GM23338 (cell line): ENCODE results near the gene SLC4A5. TPM values are rescaled to one million over a fixed set of nuclear protein-coding genes. Genes with fewer than 3 reads are reported as not detected.

ENCODE experiments used
- ATAC-seq: fragments of 200-7000 bp; cut with Tn5 transposase; 3 replicates; pipeline ENCODE4 v1.9.1; 2020
- DNase-seq: peaks from one replicate; pipeline ENCODE4 v3.0.0-alpha.2; 2015; ENCODE audit warnings: low spot score
- H2AFZ ChIP-seq: fragments of 200-600 bp; sonication (generic); 2 replicates; pipeline ENCODE4 v1.8.0; 2016; ENCODE audit warnings: antibody characterized with exemption, mild to moderate bottlenecking, moderate library complexity
- H3F3A ChIP-seq: fragments of 200-600 bp; sonication (generic); replicated peaks from 2 replicates; pipeline ENCODE4 v1.8.0; 2017; ENCODE audit warnings: antibody characterized with exemption, mixed run types, low read depth
- H3K27ac ChIP-seq: fragments of 200-600 bp; sonication (generic); 2 replicates; pipeline ENCODE4 v1.6.1; 2016; ENCODE audit warnings: low read depth
- H3K27me3 ChIP-seq: fragments of 200-600 bp; sonication (generic); 2 replicates; pipeline ENCODE4 v1.8.0; 2016; ENCODE audit warnings: mild to moderate bottlenecking, mixed run types, moderate library complexity; ENCODE audit not compliant: insufficient read depth
- H3K36me3 ChIP-seq: fragments of 200-600 bp; sonication (generic); 2 replicates; pipeline ENCODE4 v1.8.0; 2016; ENCODE audit warnings: mild to moderate bottlenecking; ENCODE audit not compliant: insufficient read depth
- H3K4me1 ChIP-seq: fragments of 200-600 bp; sonication (generic); 2 replicates; pipeline ENCODE4 v1.8.0; 2016; ENCODE audit warnings: mild to moderate bottlenecking, moderate library complexity; ENCODE audit not compliant: insufficient read depth
- H3K4me2 ChIP-seq: fragments of 200-600 bp; sonication (generic); 2 replicates; pipeline ENCODE4 v1.7.1; 2017; ENCODE audit warnings: mixed run types
- H3K4me3 ChIP-seq: fragments of 200-600 bp; sonication (generic); 2 replicates; pipeline ENCODE4 v1.6.1; 2016; ENCODE audit warnings: mixed run types
- H3K79me2 ChIP-seq: fragments of 200-600 bp; sonication (generic); replicated peaks from 2 replicates; pipeline ENCODE4 v1.8.0; 2017; ENCODE audit warnings: mild to moderate bottlenecking; ENCODE audit not compliant: insufficient read depth
- H3K9me2 ChIP-seq: fragments of 200-600 bp; sonication (generic); 2 replicates; pipeline ENCODE4 v1.8.0; 2017; ENCODE audit not compliant: insufficient read depth
- H4K20me1 ChIP-seq: fragments of 200-600 bp; sonication (generic); replicated peaks from 2 replicates; pipeline ENCODE4 v1.8.0; 2017; ENCODE audit warnings: mild to moderate bottlenecking; ENCODE audit not compliant: insufficient read depth
- H3K27ac Mint-ChIP-seq: 2 replicates; pipeline ENCODE4 v1.8.0; 2020; ENCODE audit warnings: inconsistent platforms, mild to moderate bottlenecking, moderate library complexity, mixed read lengths
- H3K27me3 Mint-ChIP-seq: 3 replicates; pipeline ENCODE4 v1.8.0; 2022; ENCODE audit warnings: low read depth, mild to moderate bottlenecking, moderate library complexity, mixed read lengths, inconsistent platforms; ENCODE audit not compliant: insufficient read depth, poor library complexity
- H3K36me3 Mint-ChIP-seq: 3 replicates; pipeline ENCODE4 v1.8.0; 2021; ENCODE audit warnings: low read depth, mild to moderate bottlenecking, inconsistent platforms, moderate library complexity, mixed read lengths
- H3K4me1 Mint-ChIP-seq: 3 replicates; pipeline ENCODE4 v1.8.0; 2020; ENCODE audit warnings: mild to moderate bottlenecking, inconsistent platforms, mixed read lengths
- H3K4me3 Mint-ChIP-seq: 3 replicates; pipeline ENCODE4 v1.8.0; 2021; ENCODE audit warnings: moderate library complexity, mild to moderate bottlenecking, inconsistent platforms, mixed read lengths
- H3K9me3 Mint-ChIP-seq: 3 replicates; pipeline ENCODE4 v1.8.0; 2020; ENCODE audit warnings: moderate library complexity, mild to moderate bottlenecking, inconsistent platforms, mixed read lengths
- CREB1 ChIP-seq: fragments of 250-450 bp; sonication (Bioruptor Pico); IDR thresholded peaks from 2 replicates; pipeline ENCODE4 v1.5.0; 2020; ENCODE audit warnings: low read depth, mild to moderate bottlenecking, moderate library complexity
- EZH2 ChIP-seq: fragments of 200-600 bp; sonication (generic); IDR thresholded peaks from one replicate; pipeline ENCODE4 v1.8.0; 2017; ENCODE audit warnings: antibody characterized with exemption, mild to moderate bottlenecking, low read depth; ENCODE audit not compliant: unreplicated experiment
- EZH2phosphoT487 ChIP-seq: fragments of 200-600 bp; sonication (generic); IDR thresholded peaks from one replicate; pipeline ENCODE4 v1.8.1; 2018; ENCODE audit warnings: antibody characterized with exemption; ENCODE audit not compliant: unreplicated experiment
- JUNB ChIP-seq: IDR thresholded peaks from one replicate; pipeline ENCODE4 v1.6.1; 2016; ENCODE audit warnings: antibody characterized with exemption; ENCODE audit not compliant: unreplicated experiment
- POLR2AphosphoS5 ChIP-seq: IDR thresholded peaks from 2 replicates; pipeline ENCODE4 v1.6.1; 2016; ENCODE audit warnings: antibody characterized with exemption, low read depth
- STAT1 ChIP-seq: IDR thresholded peaks from one replicate; pipeline ENCODE4 v1.6.1; 2016; ENCODE audit warnings: antibody characterized with exemption; ENCODE audit not compliant: unreplicated experiment
- ZNF114 ChIP-seq: fragments of 250-450 bp; sonication (Bioruptor Pico); IDR thresholded peaks from 2 replicates; pipeline ENCODE4 v1.5.0; 2020; ENCODE audit warnings: mild to moderate bottlenecking, moderate library complexity
- ZNF331 ChIP-seq: fragments of 250-450 bp; sonication (Bioruptor Pico); IDR thresholded peaks from 2 replicates; pipeline ENCODE4 v1.5.0; 2020; ENCODE audit warnings: low read depth, mild to moderate bottlenecking, moderate library complexity
- polyA plus RNA-seq: library from polyadenylated mRNA; unstranded; fragments of >200 nt; fragmentation: Nextera tagmentation; extraction: Ambion mirVana; gene quantifications from 2 replicates; pipeline ENCODE4 v1.2.1, GENCODE V29; 2016
- total RNA-seq: library from RNA; depleted of rRNA; stranded (reverse); fragments of >200 nt; shearing (Covaris generic); gene quantifications from 2 replicates; pipeline ENCODE4 v1.2.3, GENCODE V29; 2014
- TF ChIP-seq, protein P1 (sequence below), 2 experiments: fragments of 200-600 bp in 1 of 2; sonication (generic) in 1 of 2; conservative IDR thresholded peaks; 2 replicates each; pipeline versions ENCODE4 v1.5.1 to v1.6.1; 2016 to 2017; ENCODE audit warnings: antibody characterized with exemption in 2 of 2, low read depth in 2 of 2, mild to moderate bottlenecking in 2 of 2, moderate library complexity in 1 of 2

The SLC4A5 gene
- total and polyA plus RNA-seq, 2 experiments from 2014 or later = 0.24 to 0.70 TPM

DNA sequence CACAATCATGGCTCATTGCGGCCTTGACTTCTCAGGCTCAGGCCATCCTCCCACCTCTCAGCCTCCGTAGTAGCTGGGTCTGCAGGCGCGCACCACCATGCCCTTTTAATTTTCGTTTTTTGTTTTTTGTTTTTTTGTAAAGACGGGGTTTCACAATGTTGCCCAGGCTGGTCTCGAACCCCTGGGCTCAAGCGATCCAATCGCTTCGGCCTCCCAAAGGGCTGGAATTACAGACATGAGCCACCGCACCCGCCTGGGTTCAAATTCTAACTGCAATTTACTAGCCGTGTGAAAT lies 49.2 kb upstream of the SLC4A5 start:
- Mint-ChIP-seq H3K27me3 (peaks cover 5% of the 10 kb centered on the region), H3K36me3 (no peaks in the 10 kb centered on the region), H3K27ac (peak overlapping the region; percentile 79), H3K9me3 (no peaks in the 10 kb centered on the region), H3K4me3 (peak overlapping the region; percentile 88), H3K4me1 (peaks cover 10% of the 10 kb centered on the region; the same call in 2 of the 3 replicates)
- peak overlapping the region; percentile 83 for H3K4me2 ChIP-seq
- peaks cover 12% of the 10 kb centered on the region for H3K4me1 ChIP-seq
- ATAC-seq = peak; percentile 6; the same call in 1 of the 3 replicates
- H4K20me1 ChIP-seq = peaks cover 25% of the 10 kb centered on the region
- H3K27ac ChIP-seq = no peak overlapping the region
- H2AFZ ChIP-seq = peak overlapping the region; percentile 74
- no peak for TF ChIP-seq ZNF331 (CRISPR knock-in tag)
- TF ChIP-seq POLR2AphosphoS5 = no peak
- no peak for TF ChIP-seq ZNF114
- TF ChIP-seq CREB1 (CRISPR knock-in tag) = no peak
- TF ChIP-seq, protein P1, sequence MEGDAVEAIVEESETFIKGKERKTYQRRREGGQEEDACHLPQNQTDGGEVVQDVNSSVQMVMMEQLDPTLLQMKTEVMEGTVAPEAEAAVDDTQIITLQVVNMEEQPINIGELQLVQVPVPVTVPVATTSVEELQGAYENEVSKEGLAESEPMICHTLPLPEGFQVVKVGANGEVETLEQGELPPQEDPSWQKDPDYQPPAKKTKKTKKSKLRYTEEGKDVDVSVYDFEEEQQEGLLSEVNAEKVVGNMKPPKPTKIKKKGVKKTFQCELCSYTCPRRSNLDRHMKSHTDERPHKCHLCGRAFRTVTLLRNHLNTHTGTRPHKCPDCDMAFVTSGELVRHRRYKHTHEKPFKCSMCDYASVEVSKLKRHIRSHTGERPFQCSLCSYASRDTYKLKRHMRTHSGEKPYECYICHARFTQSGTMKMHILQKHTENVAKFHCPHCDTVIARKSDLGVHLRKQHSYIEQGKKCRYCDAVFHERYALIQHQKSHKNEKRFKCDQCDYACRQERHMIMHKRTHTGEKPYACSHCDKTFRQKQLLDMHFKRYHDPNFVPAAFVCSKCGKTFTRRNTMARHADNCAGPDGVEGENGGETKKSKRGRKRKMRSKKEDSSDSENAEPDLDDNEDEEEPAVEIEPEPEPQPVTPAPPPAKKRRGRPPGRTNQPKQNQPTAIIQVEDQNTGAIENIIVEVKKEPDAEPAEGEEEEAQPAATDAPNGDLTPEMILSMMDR (conservative IDR thresholded peaks at IDR 0.05; ENCODE audit: low read depth in 2 of 2) = no peak
- no peak for TF ChIP-seq STAT1
- no peak for TF ChIP-seq JUNB
- TF ChIP-seq EZH2 = no peak
- TF ChIP-seq EZH2phosphoT487 = no peak
- peak overlapping the region; percentile 89 for H3K4me3 ChIP-seq
- H3K79me2 ChIP-seq = peaks cover 39% of the 10 kb centered on the region
- H3K27me3 ChIP-seq = no peaks in the 10 kb centered on the region
- H3K9me2 ChIP-seq = no peaks in the 10 kb centered on the region
- no peaks in the 10 kb centered on the region for H3K36me3 ChIP-seq
- H3F3A ChIP-seq = no peaks in the 10 kb centered on the region
- peak; percentile 8 for DNase-seq

DNA sequence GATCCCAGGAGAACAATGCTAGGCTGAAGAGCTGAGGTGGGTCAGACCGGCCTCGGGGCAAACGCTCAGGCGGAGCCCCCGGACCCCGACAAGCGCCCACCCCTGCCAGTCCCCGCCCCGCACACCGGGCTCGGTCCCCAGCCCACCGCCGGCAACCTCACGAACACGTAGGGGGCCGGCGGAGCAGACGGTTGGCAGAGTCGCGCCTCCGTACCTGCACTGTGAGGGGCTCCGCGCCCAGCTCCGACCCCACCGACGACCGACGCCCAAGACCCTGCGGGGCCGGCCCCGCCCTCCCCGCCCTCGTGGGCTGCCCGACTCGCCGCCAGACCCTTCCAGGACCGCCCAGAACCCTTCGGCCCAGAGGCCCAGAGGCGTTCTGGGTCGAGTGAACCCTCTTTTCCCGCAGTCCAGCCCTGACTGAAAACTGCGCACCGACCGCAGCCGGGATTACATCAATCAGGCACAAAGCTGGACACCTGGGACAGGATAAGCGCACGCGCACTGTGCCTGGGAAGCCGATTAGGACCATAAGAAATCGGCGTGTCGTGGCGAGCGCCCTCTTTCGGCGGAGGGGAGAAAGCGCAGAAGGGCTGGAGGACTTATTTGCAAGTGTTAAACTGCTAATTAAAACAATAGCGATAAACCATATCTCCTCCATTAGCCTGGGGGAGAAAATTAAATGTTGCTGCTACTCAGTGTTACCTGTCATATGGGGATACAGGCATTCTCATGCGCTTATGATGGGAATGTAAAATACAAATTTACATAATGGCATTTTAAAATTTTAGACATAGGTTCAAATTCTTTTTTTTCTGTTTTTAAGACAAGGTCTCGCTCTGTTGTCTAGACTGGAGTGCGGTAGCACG lies 48.6 kb upstream of the SLC4A5 start:
- Histone ChIP-seq H3K9me2 (no peaks in the 10 kb centered on the region), H3K4me2 (peak overlapping the region; percentile 83), H3K4me3 (peak overlapping the region; percentile 89), H3K4me1 (peaks cover 12% of the 10 kb centered on the region), H3K79me2 (peaks cover 45% of the 10 kb centered on the region), H4K20me1 (peaks cover 25% of the 10 kb centered on the region), H3F3A (no peaks in the 10 kb centered on the region), H3K27ac (peak overlapping the region; percentile 86), H2AFZ (peak overlapping the region; percentile 77), H3K27me3 (no peaks in the 10 kb centered on the region), H3K36me3 (no peaks in the 10 kb centered on the region)
- peaks cover 10% of the 10 kb centered on the region; the same call in 2 of the 3 replicates for H3K4me1 Mint-ChIP-seq
- H3K4me3 Mint-ChIP-seq = peak overlapping the region; percentile 88
- H3K36me3 Mint-ChIP-seq = no peaks in the 10 kb centered on the region
- ATAC-seq (peak; percentile 92), DNase-seq (peak; percentile 95)
- peak overlapping the region; percentile 99 for H3K27ac Mint-ChIP-seq
- no peaks in the 10 kb centered on the region for H3K9me3 Mint-ChIP-seq
- TF ChIP-seq, protein P1 (conservative IDR thresholded peaks at IDR 0.05; ENCODE audit: low read depth in 2 of 2) = peak; percentile 96 to 98
- no peak for TF ChIP-seq ZNF114
- TF ChIP-seq ZNF331 (CRISPR knock-in tag) = no peak
- no peak for TF ChIP-seq STAT1
- TF ChIP-seq CREB1 (CRISPR knock-in tag) = peak; percentile 66
- TF ChIP-seq POLR2AphosphoS5 = peak; percentile 92
- peaks cover 5% of the 10 kb centered on the region for H3K27me3 Mint-ChIP-seq
